ENCODE results near the gene ZPR1.
A peak's percentile ranks its signal among the peaks of the same experiment; 100 is the strongest.
"Not testable (repeated sequence)": the region's sequence is repeated elsewhere in the genome, so short reads cannot be mapped to it uniquely, and the experiment has no call there.

Gene ZPR1, protein sequence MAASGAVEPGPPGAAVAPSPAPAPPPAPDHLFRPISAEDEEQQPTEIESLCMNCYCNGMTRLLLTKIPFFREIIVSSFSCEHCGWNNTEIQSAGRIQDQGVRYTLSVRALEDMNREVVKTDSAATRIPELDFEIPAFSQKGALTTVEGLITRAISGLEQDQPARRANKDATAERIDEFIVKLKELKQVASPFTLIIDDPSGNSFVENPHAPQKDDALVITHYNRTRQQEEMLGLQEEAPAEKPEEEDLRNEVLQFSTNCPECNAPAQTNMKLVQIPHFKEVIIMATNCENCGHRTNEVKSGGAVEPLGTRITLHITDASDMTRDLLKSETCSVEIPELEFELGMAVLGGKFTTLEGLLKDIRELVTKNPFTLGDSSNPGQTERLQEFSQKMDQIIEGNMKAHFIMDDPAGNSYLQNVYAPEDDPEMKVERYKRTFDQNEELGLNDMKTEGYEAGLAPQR

GRCh38 chr11:116787786-116788486 is at the start of gene ZPR1:
ZPR1 (minus strand) TSS chr11:116788023; CDS start chr11:116787990, 33 bp downstream.
- DNase-seq = peak; percentile 64

- DNase-seq = no peak
These were observed 48.8 kb upstream of the ZPR1 start for GRCh38 chr11:116836632-116836991.

DNA sequence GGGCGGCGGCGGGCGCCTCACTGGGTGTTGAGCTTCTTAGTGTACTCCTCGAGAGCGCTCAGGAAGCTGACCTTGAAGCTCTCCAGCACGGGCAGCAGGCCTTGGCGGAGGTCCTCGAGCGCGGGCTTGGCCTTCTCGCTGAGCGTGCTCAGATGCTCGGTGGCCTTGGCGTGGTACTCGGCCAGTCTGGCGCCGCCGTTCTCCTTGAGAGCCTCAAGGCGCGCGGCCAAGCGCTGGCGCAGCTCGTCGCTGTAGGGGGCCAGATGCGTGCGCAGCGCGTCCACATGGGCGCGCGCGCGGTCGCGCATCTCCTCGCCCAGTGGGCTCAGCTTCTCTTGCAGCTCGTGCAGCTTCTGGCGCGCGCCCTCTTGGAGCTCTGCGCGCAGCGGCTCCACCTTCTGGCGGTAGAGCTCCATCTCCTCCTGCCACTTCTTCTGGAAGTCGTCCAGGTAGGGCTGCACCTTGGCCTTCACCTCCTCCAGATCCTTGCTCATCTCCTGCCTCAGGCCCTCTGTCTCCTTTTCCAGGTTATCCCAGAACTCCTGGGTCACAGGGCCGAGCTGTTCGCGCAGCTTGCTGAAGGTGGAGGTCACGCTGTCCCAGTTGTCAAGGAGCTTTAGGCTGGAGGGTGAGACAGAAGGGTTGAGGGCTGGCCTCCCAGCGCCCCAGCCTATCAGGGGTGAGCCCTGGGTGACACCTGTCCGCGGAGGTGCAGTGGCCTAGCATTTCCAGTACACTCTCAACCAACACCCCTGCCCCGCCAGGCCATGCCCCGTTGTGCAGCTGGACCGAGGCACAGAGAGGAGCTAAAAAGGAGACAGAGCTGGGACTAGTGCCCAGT is 48.2 kb upstream of the ZPR1 start:
- peak; percentile 94 for DNase-seq

DNA sequence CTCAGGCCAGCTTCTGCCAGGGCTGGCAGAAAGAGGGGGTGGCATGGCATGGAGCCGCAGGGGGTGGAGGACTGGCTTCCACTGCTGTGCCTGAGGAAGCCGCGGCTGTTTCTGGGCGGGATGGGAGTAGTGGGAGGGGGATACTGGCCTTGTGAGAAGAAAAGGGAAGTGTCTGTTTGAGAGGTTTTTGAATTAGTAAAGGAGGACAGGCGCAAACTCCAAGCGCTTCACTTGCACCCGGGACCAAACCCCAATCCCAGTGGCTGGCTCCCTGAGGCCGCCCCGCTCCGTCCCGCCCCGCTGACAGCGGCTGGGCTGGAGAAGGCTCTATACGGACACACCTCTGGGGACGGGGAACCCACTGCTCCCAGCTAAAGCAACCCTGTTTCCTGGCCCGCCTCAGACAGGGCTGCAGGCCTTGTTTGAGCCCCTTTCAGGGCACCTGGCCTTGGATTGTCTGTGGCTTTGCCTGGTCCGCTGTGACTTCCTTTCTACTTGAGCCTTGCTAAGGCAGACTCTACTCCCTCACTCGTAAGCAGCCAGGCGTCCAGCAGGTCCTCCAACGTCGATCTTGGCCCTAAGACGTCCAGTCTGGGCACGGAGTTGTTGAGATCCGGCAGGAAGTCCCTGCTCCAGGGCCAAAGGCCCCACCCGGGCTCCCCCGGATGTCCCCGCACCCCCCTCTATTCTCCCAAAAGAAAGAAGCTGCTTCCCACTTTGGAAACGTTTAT is 47.4 kb upstream of the ZPR1 start:
- DNase-seq = no peak

- DNase-seq = not testable (repeated sequence)
These were observed 46.8 kb upstream of the ZPR1 start for GRCh38 chr11:116834535-116835041.

- DNase-seq = no peak
These were observed 46.2 kb upstream of the ZPR1 start for GRCh38 chr11:116833816-116834534.

- no peak for DNase-seq
These were observed 45.6 kb upstream of the ZPR1 start for GRCh38 chr11:116833491-116833815.

GRCh38 chr11:116832350-116833290 is 44.8 kb upstream of the ZPR1 start:
- DNase-seq = no peak

- DNase-seq = no peak
These were observed 44.0 kb upstream of the ZPR1 start for GRCh38 chr11:116831790-116832349.

GRCh38 chr11:116830184-116830912 is 42.5 kb upstream of the ZPR1 start:
- no peak for DNase-seq

- DNase-seq = peak; percentile 73
These were observed 41.8 kb upstream of the ZPR1 start, which contains the start of gene APOC3 for GRCh38 chr11:116829525-116830183. APOC3 (plus strand) TSS chr11:116829907; CDS start chr11:116830583, 676 bp downstream.

DNA sequence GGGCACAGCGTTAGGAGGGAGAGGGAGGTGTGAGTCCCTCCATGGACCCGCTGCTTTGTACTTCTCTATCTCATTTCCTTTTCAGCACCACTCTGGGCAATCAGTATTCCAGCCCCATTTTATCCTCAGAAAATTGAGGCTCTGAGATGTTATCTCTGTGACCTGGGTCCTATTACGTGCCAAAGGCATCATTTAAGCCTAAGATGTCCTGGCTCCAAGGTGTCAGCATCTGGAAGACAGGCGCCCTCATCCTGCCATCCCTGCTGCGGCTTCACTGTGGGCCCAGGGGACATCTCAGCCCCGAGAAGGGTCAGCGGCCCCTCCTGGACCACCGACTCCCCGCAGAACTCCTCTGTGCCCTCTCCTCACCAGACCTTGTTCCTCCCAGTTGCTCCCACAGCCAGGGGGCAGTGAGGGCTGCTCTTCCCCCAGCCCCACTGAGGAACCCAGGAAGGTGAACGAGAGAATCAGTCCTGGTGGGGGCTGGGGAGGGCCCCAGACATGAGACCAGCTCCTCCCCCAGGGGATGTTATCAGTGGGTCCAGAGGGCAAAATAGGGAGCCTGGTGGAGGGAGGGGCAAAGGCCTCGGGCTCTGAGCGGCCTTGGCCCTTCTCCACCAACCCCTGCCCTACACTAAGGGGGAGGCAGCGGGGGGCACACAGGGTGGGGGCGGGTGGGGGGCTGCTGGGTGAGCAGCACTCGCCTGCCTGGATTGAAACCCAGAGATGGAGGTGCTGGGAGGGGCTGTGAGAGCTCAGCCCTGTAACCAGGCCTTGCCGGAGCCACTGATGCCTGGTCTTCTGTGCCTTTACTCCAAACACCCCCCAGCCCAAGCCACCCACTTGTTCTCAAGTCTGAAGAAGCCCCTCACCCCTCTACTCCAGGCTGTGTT is 41.1 kb upstream of the ZPR1 start:
- no peak for DNase-seq

DNA sequence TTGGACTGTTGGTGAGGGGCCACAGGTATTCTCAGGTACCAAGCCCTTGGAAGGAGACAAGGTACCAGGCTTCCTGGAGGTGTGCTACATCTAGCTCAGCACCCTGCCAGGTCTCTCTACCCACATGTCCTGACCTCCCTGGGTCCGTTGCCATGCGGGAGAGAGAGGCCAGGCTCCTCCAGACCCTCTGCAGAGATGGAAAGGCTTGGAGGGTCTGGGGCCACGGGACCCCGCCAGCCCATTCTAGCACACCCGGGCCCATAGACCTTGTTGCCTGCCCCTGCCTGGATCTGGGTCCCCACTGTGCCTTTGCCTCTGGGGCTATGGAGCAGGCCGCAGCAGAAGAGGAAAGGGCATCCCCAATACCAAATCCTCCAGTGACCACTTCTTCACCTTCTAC is 39.6 kb upstream of the ZPR1 start:
- DNase-seq = no peak

- no peak for DNase-seq
These were observed 39.1 kb upstream of the ZPR1 start for GRCh38 chr11:116826751-116827431.

- DNase-seq = no peak
These were observed 38.3 kb upstream of the ZPR1 start for GRCh38 chr11:116825854-116826750.

GRCh38 chr11:116825434-116825833 is 37.6 kb upstream of the ZPR1 start:
- no peak for DNase-seq

Measured in fibroblast of skin of right quadriceps (primary cell).